BE2C (cell line): ENCODE measurements around the gene MPC1L.

Experiments used
- DNase-seq: peaks from one replicate; pipeline ENCODE4 v3.0.0-alpha.2; 2020
- H3K27me3 ChIP-seq: fragments of 250-450 bp; sonication (Bioruptor Pico); 2 replicates; pipeline ENCODE4 v1.5.1; 2020; ENCODE audit warnings: mild to moderate bottlenecking
- H3K36me3 ChIP-seq: fragments of 250-450 bp; sonication (Bioruptor Pico); 2 replicates; pipeline ENCODE4 v1.5.1; 2020; ENCODE audit warnings: mild to moderate bottlenecking
- H3K4me1 ChIP-seq: fragments of 250-450 bp; sonication (Bioruptor Pico); 2 replicates; pipeline ENCODE4 v1.5.1; 2020
- H3K4me3 ChIP-seq: 2 replicates; pipeline ENCODE4 v1.5.1; 2011; ENCODE audit warnings: low read depth, low read length
- H3K9me3 ChIP-seq: fragments of 250-450 bp; sonication (Bioruptor Pico); 2 replicates; pipeline ENCODE4 v1.5.1; 2020
- TF ChIP-seq, protein P1 (sequence below): IDR thresholded peaks from 2 replicates; pipeline ENCODE4 v1.5.1; 2012; ENCODE audit warnings: mild to moderate bottlenecking, low read depth, low read length

The MPC1L gene

DNA sequence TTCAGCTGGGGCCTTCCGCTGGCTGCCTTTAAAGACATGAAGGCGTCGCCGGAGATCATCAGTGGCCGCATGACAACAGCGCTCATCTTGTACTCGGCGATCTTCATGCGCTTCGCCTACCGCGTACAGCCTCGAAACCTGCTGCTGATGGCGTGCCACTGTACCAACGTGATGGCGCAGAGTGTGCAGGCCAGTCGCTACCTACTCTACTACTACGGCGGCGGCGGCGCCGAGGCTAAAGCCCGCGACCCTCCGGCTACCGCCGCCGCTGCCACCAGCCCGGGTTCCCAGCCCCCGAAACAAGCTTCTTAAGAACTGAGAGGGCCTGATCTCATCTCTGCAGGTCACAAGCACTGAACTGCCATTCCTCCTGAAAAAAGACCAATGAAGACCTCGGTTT is 437 bp downstream of the MPC1L start:
- Histone ChIP-seq H3K27me3 (no peaks in the 10 kb centered on the region), H3K4me1 (no peaks in the 10 kb centered on the region), H3K4me3 (no peak overlapping the region), H3K36me3 (no peaks in the 10 kb centered on the region), H3K9me3 (no peaks in the 10 kb centered on the region)
- TF ChIP-seq, protein P1, sequence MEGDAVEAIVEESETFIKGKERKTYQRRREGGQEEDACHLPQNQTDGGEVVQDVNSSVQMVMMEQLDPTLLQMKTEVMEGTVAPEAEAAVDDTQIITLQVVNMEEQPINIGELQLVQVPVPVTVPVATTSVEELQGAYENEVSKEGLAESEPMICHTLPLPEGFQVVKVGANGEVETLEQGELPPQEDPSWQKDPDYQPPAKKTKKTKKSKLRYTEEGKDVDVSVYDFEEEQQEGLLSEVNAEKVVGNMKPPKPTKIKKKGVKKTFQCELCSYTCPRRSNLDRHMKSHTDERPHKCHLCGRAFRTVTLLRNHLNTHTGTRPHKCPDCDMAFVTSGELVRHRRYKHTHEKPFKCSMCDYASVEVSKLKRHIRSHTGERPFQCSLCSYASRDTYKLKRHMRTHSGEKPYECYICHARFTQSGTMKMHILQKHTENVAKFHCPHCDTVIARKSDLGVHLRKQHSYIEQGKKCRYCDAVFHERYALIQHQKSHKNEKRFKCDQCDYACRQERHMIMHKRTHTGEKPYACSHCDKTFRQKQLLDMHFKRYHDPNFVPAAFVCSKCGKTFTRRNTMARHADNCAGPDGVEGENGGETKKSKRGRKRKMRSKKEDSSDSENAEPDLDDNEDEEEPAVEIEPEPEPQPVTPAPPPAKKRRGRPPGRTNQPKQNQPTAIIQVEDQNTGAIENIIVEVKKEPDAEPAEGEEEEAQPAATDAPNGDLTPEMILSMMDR: no peak
- no peak for DNase-seq

- TF ChIP-seq, protein P1: no peak
- no peak for DNase-seq
- no peak overlapping the region for H3K4me3 ChIP-seq
- H3K27me3 ChIP-seq: no peaks in the 10 kb centered on the region
- H3K4me1 ChIP-seq: no peaks in the 10 kb centered on the region
- H3K36me3 ChIP-seq: 0 out of 2 replicates have a peak, but pooled peaks cover 3% of the 10 kb centered on the region
- H3K9me3 ChIP-seq: no peaks in the 10 kb centered on the region
Observed at GRCh38 chrX:40625294-40625693, 2.1 kb downstream of the MPC1L start.

DNA sequence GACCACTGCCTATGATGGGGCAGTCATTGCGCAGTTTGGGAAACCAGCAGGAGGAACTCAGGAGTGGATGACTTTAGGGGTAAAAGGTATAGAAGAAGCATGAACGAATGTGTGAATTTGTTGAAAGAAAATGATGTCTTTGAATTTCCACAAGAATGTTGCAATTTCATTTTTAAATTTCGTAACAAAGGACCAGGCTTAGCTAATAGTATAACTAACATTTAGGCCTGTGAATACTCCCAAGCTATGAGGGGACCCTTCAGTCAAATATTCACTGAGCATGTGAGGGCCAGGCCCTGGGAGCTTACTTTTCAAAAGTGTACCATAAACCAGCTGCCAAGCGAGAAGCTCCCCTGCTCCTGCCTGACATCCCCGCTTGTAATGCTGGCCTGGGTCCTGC is 5.3 kb downstream of the MPC1L start:
- Histone ChIP-seq H3K9me3 (no peaks in the 10 kb centered on the region), H3K4me3 (no peak overlapping the region), H3K4me1 (no peaks in the 10 kb centered on the region), H3K36me3 (peaks cover 3% of the 10 kb centered on the region; the same call in 1 of the 2 replicates), H3K27me3 (no peaks in the 10 kb centered on the region)
- TF ChIP-seq, protein P1: no peak
- DNase-seq: no peak

DNA sequence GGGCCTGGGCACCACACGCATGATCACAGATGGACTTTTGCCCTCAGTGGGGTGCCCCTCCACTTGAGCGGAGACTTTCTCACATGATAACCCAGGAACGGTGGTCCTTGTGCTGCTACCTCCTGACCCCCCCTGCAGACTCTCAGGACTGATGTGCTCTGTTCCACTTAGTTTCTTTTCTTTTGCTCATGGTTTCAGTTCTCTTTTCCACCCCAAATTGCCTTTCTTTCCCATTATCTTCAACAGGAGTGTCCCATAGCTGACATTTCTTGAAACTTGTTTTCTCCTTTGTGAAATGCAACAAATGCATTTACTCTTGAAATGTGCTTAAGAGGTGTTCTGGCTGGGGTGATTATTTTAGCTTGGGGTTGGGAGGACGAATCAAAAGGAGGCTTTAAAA is 9.0 kb downstream of the MPC1L start:
- TF ChIP-seq, protein P1: no peak
- DNase-seq: no peak
- peaks cover 3% of the 10 kb centered on the region for H3K36me3 ChIP-seq

DNA sequence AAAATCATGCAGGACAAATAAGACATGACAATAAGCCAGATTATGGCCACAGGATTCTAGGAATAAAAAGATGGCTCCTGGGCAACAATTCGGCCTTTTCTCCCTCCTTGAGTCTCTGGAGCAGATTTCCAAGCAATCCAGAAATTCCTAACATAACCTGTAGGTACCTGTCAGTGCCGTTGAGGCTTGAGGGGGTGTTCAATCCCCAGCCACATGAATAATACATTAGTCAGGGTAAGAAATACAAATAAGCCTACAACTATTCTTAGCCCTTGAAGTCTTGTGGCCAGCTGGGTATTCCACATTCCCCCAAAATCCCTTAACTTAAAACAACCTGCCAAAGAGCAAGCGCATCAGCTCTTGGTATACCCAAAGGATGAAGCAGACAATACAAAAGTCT is 14.5 kb downstream of the MPC1L start:
- Histone ChIP-seq H3K36me3 (peaks cover 5% of the 10 kb centered on the region), H3K4me1 (no peaks in the 10 kb centered on the region), H3K4me3 (no peak overlapping the region), H3K27me3 (no peaks in the 10 kb centered on the region), H3K9me3 (no peaks in the 10 kb centered on the region)
- TF ChIP-seq, protein P1: no peak
- no peak for DNase-seq

More for the DNA sequence above, 9.0 kb downstream of the MPC1L start:
- H3K4me1 ChIP-seq: no peaks in the 10 kb centered on the region
- no peak overlapping the region for H3K4me3 ChIP-seq
- no peaks in the 10 kb centered on the region for H3K9me3 ChIP-seq
- H3K27me3 ChIP-seq: no peaks in the 10 kb centered on the region

DNA sequence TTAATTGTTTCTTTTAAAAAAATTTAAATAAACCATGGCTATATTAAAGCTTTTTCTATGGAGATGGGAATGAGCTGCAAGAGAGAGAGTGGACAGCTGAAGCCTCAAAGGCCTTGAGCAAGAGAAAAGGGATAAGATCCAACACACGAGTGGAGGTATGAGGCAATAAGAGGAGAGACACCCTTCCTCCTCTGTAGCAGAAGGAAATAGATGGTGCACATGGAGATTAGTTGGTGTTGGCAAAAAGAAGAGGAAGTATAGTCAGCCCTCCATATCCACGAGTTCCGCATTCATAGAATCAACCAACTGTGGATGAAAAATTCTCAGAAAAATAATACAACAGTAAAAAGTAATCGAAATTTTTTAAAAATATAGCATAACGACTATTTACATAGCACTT is 20.9 kb downstream of the MPC1L start:
- Histone ChIP-seq H3K4me3 (peak overlapping the region; percentile 50), H3K9me3 (no peaks in the 10 kb centered on the region), H3K4me1 (0 out of 2 replicates have a peak, but pooled peaks cover 2% of the 10 kb centered on the region), H3K36me3 (no peaks in the 10 kb centered on the region), H3K27me3 (no peaks in the 10 kb centered on the region)
- TF ChIP-seq, protein P1: no peak
- no peak for DNase-seq
